NCI-H446 treated with DMSO at 0.1 percent for 48 hours (cell line): ENCODE measurements around the gene GRAMD2B.
A peak's percentile ranks its signal among the peaks of the same experiment; 100 is the strongest.
"Not testable (repeated sequence)": the region's sequence is repeated elsewhere in the genome, so short reads cannot be mapped to it uniquely, and the experiment has no call there.

Experiments
- DNase-seq: peaks from one replicate; lab custom pipeline; 2025; lab: John Stamatoyannopoulos, UW

The GRAMD2B gene

DNA sequence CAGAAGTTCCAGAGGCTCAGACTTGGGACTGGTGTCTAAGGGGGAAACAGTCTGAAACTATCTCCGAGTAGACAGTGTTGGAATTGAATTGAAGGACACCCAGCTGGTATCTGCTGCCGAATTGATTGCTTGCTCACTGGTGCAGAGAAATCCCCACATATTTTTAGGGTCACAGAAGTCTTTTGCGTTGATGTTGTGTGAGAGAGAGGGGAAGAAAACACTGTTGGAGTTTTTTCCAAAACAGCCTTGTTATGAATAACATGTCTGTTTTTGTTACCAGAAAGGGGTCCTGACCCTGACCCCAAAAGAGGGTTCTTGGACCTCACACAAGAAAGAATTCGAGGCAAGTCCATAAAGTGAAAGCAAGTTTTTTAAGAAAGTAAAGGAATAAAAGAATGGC, 90.5 kb downstream of the GRAMD2B start:
- DNase-seq: no peak

- DNase-seq: no peak
These were observed 90.9 kb downstream of the GRAMD2B start for GRCh38 chr5:126514131-126514557.

DNA sequence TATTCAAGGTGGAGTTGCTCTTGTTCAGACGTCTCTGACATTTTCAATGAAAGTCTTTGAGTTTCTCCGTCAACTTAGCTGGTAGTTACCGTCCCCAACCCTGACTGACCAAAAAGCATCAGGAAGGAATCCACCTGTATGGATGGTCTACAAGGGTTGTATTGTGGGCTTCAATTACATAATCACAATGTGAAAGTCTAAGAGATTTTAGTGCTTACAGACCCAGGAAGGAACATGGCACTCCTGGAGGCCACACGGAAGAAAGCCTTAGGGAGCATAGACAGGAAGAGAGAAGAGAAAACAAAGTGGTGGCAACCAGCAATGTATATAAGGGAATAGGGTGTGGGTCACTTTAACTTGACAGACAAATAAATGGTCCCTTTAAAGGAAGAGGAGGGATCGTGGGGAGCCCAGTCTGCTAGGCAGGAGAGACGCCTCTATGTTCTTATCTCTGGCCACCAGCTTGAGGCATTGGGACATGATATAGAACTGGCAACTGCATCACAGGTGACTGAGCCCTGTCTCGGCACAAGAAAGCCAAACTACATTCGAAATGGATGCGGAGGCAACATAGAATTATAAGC, 91.4 kb downstream of the GRAMD2B start:
- no peak for DNase-seq

GRCh38 chr5:126515337-126515736, 92.1 kb downstream of the GRAMD2B start:
- no peak for DNase-seq

DNA sequence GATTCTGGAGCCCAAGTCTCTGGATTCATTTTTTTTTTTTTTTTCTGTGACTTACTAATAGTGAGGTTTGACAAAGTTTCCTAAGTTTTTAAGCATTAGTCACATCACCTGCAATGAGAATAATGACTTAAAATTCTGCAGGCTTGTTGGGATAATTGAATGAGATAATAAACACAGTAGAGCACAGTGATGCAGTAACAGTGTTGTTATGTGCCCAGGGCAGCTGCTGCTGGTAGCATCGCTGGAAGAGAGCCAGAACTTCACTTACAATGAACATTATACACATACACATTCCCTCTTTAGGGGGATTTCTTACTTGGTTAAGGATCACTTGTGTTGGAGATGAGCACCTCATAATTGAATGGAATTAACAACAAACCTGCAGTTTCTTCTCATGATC, 92.9 kb downstream of the GRAMD2B start:
- peak; percentile 4 for DNase-seq

DNA sequence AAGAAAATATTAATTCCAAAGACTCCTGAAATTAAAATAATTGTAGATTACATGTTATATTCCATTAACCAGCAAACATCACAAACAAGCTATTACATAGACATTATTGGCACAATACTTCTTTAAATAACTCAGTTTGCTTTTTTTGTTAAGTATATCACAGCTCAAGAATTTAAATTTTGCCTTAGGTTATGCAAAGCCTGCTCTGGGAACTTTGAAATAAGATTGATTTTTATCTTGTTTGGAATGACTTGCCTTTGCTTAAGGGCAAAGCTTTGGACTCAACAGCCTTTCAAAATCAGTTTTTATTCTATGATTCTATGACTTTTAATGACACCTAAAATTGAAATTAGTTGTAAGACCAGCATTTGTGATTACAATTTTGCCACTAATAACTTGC, 93.6 kb downstream of the GRAMD2B start:
- no peak for DNase-seq

DNA sequence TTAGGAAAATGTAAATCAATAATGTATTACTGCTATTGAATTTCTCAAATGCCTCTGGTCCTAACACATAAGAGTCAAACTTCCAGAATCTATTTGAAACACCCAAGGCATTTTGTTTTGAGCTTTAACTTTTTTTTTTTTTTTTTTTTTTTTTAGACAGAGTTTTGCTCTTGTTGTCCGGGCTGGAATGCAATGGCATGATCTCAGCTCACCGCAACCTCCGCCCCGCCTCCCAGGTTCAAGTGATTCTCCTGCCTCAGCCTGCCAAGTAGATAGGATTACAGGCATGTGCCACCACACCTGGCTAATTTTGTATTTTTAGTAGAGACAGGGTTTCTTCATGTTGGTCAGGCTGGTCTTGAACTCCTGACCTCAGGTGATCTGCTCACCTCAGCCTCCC, 96.0 kb downstream of the GRAMD2B start:
- not testable (repeated sequence) for DNase-seq

GRCh38 chr5:126519637-126520592, 96.7 kb downstream of the GRAMD2B start:
- no peak for DNase-seq

DNA sequence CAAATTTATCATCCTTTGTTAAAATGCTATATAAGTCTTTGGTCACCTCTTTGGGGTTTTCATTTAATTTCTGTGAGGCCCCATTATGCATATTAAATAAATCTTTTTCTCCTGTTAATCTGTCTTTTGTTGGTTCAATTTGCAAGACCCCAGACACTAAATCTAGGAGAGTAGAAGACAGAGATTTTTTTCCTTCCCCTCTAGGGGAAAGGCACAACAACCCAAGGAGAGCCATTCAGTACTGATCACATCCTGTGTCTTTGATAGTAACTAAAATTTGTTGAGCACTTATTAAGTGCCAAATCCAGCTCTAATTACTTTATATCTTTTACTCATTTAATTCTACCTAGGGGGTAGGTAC, 97.4 kb downstream of the GRAMD2B start:
- no peak for DNase-seq

GRCh38 chr5:126521130-126521529, 97.9 kb downstream of the GRAMD2B start:
- DNase-seq: no peak

GRCh38 chr5:126523818-126524510, 100.8 kb downstream of the GRAMD2B start:
- no peak for DNase-seq

DNA sequence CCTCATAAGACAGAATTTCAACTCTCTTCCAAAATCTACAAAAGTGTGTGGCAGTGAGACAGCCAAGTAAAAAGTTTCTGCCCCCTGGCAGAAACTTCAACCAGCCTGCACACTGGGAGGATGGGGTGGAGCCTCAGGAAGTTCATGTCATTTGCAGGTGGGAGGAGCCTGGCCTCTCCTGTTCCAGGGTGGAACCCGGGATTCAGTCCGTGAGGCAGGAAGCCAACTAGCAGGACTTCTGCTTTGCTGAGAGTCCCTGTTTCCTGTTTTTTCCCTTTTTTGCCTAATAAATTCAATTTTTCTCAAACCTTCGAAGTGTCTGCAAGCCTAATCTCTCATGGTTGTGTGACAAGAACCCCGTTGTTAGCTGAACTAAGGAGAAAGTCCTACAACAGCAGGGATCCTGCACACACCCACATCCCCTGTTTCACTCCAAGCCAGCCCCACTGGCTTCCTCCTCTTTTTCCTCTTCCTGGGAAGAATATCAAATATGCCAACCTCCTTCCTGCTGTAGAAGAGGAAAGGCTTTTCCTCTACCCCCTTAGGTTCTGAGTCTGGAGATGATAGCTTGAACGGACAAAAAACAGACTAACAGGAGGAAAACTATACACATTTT, 102.5 kb downstream of the GRAMD2B start:
- no peak for DNase-seq

DNA sequence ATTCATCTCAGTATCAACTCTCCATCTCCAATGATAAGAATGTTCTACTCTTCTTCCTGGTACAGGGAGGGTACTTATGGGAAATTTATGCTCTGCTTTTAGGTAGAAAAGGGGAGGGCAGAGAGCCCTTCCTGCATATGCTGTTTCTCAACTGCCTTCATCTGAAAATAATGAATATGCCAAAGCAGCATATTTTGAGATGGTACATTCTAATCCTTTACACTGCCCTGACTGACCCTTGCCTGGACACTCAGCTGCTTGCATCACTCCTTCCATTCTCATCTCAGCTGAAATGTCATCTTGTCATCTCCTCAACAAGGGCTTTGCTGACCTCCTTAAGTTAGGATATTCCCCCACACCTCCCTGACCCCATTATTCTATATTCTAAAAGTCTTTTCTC, 103.3 kb downstream of the GRAMD2B start:
- DNase-seq: no peak

GRCh38 chr5:126527158-126527557, 103.9 kb downstream of the GRAMD2B start:
- DNase-seq: no peak

DNA sequence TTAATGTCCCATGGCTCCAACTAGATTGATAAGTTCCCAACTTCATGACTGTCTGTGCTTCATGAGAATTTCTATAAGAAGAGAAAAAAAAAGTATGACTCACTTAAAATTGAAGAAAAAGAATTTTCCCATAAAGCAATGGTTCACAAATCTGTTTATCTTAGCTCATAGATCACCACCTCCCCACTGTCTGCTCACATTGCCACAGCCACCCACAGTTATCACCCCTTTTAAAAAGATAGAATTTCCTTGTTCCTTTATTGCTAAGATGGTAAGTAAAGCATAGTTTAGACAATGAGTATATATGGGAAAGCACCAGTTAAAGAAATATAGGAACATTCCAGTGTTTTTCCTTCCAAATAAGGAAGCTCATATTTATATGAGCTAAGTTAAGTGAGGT, 104.7 kb downstream of the GRAMD2B start:
- no peak for DNase-seq

DNA sequence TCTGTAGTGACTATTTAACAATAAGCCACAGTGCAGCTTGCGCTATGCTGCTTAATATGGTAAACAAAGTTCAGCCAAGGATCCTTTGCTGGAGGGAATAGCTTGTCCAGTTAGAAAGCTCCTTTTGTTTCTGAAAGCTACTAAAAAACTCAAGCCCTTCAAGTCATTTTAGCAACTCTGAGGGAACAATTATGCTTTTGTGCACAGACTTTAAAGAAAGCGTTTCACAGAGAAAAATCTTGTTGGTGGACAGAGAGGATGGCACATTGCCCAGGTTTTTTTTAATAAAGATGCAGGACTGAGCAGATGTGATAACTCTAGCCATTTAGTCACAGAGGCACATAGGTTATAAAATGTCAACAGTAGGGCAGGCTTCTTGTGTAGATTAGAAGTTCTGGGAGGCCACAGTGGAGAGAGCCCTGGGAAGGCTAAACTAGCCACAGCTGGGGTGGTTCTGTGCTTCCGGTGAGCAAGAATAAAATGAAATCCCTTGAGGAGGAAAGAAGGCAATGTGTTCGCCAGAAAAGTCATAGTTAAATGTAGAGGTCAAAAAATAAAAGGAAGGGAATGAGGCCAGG, 108.4 kb downstream of the GRAMD2B start:
- DNase-seq: no peak

- no peak for DNase-seq
These were observed 111.3 kb downstream of the GRAMD2B start for GRCh38 chr5:126534553-126534952.

DNA sequence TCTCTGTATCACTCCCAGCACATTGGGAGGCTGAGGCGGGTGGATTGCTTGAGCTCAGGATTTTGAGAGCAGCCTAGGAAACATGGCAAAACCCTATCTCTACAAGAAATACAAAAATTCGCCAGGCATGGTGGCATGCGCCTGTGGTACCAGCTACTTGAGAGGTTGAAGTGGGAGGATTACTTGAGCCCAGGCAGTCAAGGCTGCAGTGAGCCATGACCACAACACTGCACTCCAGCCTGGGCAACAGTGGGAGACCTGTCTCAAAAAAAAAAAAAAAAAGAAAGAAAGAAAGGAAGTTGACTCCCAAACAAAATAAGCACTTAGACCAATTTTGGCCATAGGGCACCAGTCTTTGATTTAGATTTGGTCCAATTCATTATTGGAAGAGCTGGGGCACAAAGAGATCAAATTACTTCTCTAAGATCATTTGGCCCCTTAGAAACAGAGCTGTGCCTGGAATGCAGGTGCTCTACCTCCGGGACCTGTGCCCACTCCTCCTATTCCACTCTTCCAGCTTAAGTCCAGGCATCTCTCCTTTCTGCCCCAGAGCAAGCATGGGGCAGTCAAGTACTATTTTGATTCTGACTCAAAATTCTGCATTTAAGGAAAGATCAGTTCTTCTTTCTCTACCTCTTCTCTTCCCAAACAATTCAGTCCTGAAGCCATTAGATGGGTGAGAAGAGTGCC, 112.8 kb downstream of the GRAMD2B start:
- no peak for DNase-seq

GRCh38 chr5:126536874-126537273, 113.7 kb downstream of the GRAMD2B start:
- DNase-seq: no peak

DNA sequence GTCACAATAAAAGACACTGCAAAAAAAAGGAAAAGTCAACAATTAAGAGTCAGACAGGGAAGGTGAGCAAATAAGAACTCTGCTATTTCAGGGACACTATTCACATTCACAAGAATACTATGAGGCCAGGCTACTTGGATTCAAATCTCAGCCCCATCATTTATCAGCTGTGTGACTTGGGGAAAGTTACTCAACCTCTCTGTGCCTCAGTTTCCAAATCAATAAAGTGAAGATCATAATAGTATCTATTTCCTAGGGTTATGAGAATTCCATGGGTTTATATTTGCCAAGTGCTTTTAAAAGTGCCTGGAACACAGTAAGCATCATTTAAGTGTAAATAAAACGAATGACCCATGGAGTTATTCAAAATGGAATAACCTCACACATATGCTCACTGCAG, 115.4 kb downstream of the GRAMD2B start:
- DNase-seq: no peak

- no peak for DNase-seq
These were observed 117.4 kb downstream of the GRAMD2B start for GRCh38 chr5:126540631-126541030.

DNA sequence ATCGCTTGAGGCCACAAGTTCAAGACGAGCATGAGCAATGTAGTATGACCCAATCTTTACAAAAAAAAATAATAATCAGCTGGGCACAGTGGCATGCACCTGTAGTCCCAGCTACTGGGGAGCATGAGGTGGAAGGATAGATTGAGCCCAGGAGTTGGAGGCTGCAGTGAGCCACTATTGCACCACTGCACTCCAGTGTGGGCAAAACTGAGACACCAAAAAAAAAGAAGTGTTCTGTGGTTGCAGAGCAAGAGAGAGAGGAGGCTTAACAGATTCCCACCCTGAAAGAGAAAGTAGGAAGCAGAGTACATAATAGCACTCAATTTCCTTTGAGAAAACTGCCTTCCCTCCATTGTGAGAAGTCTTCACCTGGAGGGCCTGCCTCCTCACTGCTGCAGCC, 119.2 kb downstream of the GRAMD2B start:
- no peak for DNase-seq
